WI38 (cell line): Measurements from ENCODE around the gene PNRC1.

ENCODE experiments used
- H3K4me3 ChIP-seq: 2 replicates; pipeline ENCODE4 v1.5.1; 2011; ENCODE audit warnings: low read depth, mild to moderate bottlenecking, control low read depth, low read length
- CTCF ChIP-seq: IDR thresholded peaks from 2 replicates; pipeline ENCODE4 v1.5.1; 2012; ENCODE audit warnings: low read depth, mild to moderate bottlenecking, control low read depth, low read length

The PNRC1 gene

GRCh38 chr6:89042664-89043063 is 37.9 kb upstream of the PNRC1 start:
- no peak overlapping the region for H3K4me3 ChIP-seq
- TF ChIP-seq CTCF, result no peak

- TF ChIP-seq CTCF, result no peak
- H3K4me3 ChIP-seq, result no peak overlapping the region
These were observed 36.1 kb upstream of the PNRC1 start for GRCh38 chr6:89044328-89045010.

- no peak for TF ChIP-seq CTCF
- H3K4me3 ChIP-seq, result no peak overlapping the region
These were observed 35.6 kb upstream of the PNRC1 start for GRCh38 chr6:89045011-89045387.

- TF ChIP-seq CTCF, result no peak
- H3K4me3 ChIP-seq, result no peak overlapping the region
These were observed 35.0 kb upstream of the PNRC1 start for GRCh38 chr6:89045576-89045975.

GRCh38 chr6:89047473-89047872 is 33.1 kb upstream of the PNRC1 start:
- TF ChIP-seq CTCF, result no peak
- H3K4me3 ChIP-seq, result no peak overlapping the region

- no peak overlapping the region for H3K4me3 ChIP-seq
- no peak for TF ChIP-seq CTCF
These were observed 32.1 kb upstream of the PNRC1 start for GRCh38 chr6:89048288-89048923.

- TF ChIP-seq CTCF, result no peak
These were observed 31.6 kb upstream of the PNRC1 start for GRCh38 chr6:89048985-89049384.

More at GRCh38 chr6:89048985-89049384, 31.6 kb upstream of the PNRC1 start:
- H3K4me3 ChIP-seq, result no peak overlapping the region
